Caco-2 (cell line): ENCODE data around the gene DUSP3. TPM values are rescaled to one million over a fixed set of nuclear protein-coding genes. Genes with fewer than 3 reads are reported as not detected.

Experiments
- BruUV-seq: library from RNA; stranded (reverse); fragments of 400-500 nt; replicated peaks from 2 replicates; lab custom pipeline; 2021; lab: Mats Ljungman, UMichigan
- CTCF ChIA-PET: fragments of 300-600 bp; sonication (Branson Sonifier 250); formaldehyde crosslinking; loops from one replicate; lab custom pipeline; 2022; ENCODE audit warnings: antibody characterized with exemption; lab: Charles Lee
- POLR2A ChIA-PET: fragments of 300-600 bp; sonication (Branson Sonifier 250); formaldehyde crosslinking; loops from one replicate; lab custom pipeline; 2022; ENCODE audit warnings: antibody characterized with exemption; lab: Charles Lee
- DNase-seq, 2 experiments: peaks; one replicate each; pipeline versions ENCODE4 v3.0.0 to v3.0.0-alpha.2; 2020 to 2022
- H3K27me3 ChIP-seq: replicated peaks from 2 replicates; pipeline ENCODE4 v1.6.0; 2011; ENCODE audit warnings: low read length; ENCODE audit not compliant: control insufficient read depth, insufficient read depth
- H3K36me3 ChIP-seq: 2 replicates; pipeline ENCODE4 v1.5.1; 2011; ENCODE audit warnings: low read length; ENCODE audit not compliant: control insufficient read depth, insufficient read depth
- H3K4me1 ChIP-seq: fragments of 250-450 bp; sonication (Bioruptor Pico); 2 replicates; pipeline ENCODE4 v1.5.1; 2020; ENCODE audit warnings: mild to moderate bottlenecking
- H3K4me3 ChIP-seq: 2 replicates; pipeline ENCODE4 v1.5.1; 2011; ENCODE audit warnings: low read depth, mild to moderate bottlenecking, control low read depth, low read length
- H3K9me3 ChIP-seq: fragments of 250-450 bp; sonication (Bioruptor Pico); 2 replicates; pipeline ENCODE4 v1.5.1; 2020; ENCODE audit warnings: mild to moderate bottlenecking, moderate library complexity
- H3K27ac Mint-ChIP-seq: one replicate; pipeline ENCODE4 v1.8.0; 2022; ENCODE audit warnings: mixed read lengths; ENCODE audit not compliant: unreplicated experiment
- H3K27me3 Mint-ChIP-seq: one replicate; pipeline ENCODE4 v1.8.0; 2022; ENCODE audit warnings: mixed read lengths; ENCODE audit not compliant: insufficient read depth, unreplicated experiment
- H3K36me3 Mint-ChIP-seq: one replicate; pipeline ENCODE4 v1.8.0; 2022; ENCODE audit warnings: mild to moderate bottlenecking, mixed read lengths; ENCODE audit not compliant: insufficient read depth, unreplicated experiment
- H3K4me1 Mint-ChIP-seq: one replicate; pipeline ENCODE4 v1.8.0; 2022; ENCODE audit warnings: low read depth, mixed read lengths; ENCODE audit not compliant: unreplicated experiment
- H3K4me3 Mint-ChIP-seq: one replicate; pipeline ENCODE4 v1.8.0; 2022; ENCODE audit warnings: mild to moderate bottlenecking, moderate library complexity, mixed read lengths; ENCODE audit not compliant: unreplicated experiment
- H3K9me3 Mint-ChIP-seq: one replicate; pipeline ENCODE4 v1.8.0; 2022; ENCODE audit warnings: mixed read lengths; ENCODE audit not compliant: unreplicated experiment
- intact Hi-C: fragments of 100-400 bp; cut with micrococcal nuclease; formaldehyde crosslinking; loops from one replicate; pipeline ENCODE4 v1.10.0; 2022; ENCODE audit not compliant: unreplicated experiment
- total RNA-seq: library from RNA; stranded (reverse); gene quantifications from 2 replicates; pipeline ENCODE4 v1.2.3, GENCODE V29; 2022
- TF ChIP-seq, protein P1 (sequence below), 2 experiments: fragments of 200-600 bp in 1 of 2; IDR thresholded peaks; 1 replicate in 1 of 2; 2 replicates in 1 of 2; pipeline versions ENCODE4 v1.5.1 to v1.8.0; 2011 to 2022; ENCODE audit warnings: antibody characterized with exemption in 1 of 2, control low read depth in 1 of 2, inconsistent platforms in 1 of 2, low read depth in 1 of 2, low read length in 1 of 2, mild to moderate bottlenecking in 1 of 2, moderate library complexity in 1 of 2; ENCODE audit not compliant: insufficient read depth in 1 of 2, severe bottlenecking in 1 of 2, unreplicated experiment in 1 of 2

The DUSP3 gene
- total RNA-seq, 1 experiment from 2014 or later: 86.3 TPM

GRCh38 chr17:43817826-43818225 is 39.0 kb upstream of the DUSP3 start:
- no peak overlapping the region for H3K27ac Mint-ChIP-seq
- no peaks in the 10 kb centered on the region for H3K27me3 Mint-ChIP-seq
- intact Hi-C loops: no loop called here
- ChIA-PET CTCF (interaction anchor here (0.6 to 2.3 kb wide), 3 partner anchors 28 to 120 kb away, joined by 5 to 13 read pairs (median 11); no protein-coding TSS in a partner anchor), POLR2A (interaction anchor here (0.6 kb wide), 1 partner anchor 400 kb away, joined by 3 read pairs; no protein-coding TSS in a partner anchor)
- H3K4me1 Mint-ChIP-seq: peaks cover 8% of the 10 kb centered on the region
- H3K9me3 Mint-ChIP-seq: no peaks in the 10 kb centered on the region
- Histone ChIP-seq H3K27me3 (no peaks in the 10 kb centered on the region), H3K36me3 (no peaks in the 10 kb centered on the region), H3K4me1 (peaks cover 6% of the 10 kb centered on the region; the same call in 1 of the 2 replicates), H3K9me3 (no peaks in the 10 kb centered on the region), H3K4me3 (no peak overlapping the region)
- BruUV-seq: no TSS peak
- TF ChIP-seq, protein P1, sequence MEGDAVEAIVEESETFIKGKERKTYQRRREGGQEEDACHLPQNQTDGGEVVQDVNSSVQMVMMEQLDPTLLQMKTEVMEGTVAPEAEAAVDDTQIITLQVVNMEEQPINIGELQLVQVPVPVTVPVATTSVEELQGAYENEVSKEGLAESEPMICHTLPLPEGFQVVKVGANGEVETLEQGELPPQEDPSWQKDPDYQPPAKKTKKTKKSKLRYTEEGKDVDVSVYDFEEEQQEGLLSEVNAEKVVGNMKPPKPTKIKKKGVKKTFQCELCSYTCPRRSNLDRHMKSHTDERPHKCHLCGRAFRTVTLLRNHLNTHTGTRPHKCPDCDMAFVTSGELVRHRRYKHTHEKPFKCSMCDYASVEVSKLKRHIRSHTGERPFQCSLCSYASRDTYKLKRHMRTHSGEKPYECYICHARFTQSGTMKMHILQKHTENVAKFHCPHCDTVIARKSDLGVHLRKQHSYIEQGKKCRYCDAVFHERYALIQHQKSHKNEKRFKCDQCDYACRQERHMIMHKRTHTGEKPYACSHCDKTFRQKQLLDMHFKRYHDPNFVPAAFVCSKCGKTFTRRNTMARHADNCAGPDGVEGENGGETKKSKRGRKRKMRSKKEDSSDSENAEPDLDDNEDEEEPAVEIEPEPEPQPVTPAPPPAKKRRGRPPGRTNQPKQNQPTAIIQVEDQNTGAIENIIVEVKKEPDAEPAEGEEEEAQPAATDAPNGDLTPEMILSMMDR (IDR thresholded peaks at IDR 0.05; ENCODE audit: insufficient read depth in 1 of 2, low read depth in 1 of 2, low read length in 1 of 2, severe bottlenecking in 1 of 2, unreplicated experiment in 1 of 2): no peak
- H3K36me3 Mint-ChIP-seq: no peaks in the 10 kb centered on the region
- DNase-seq: no peak
- no peak overlapping the region for H3K4me3 Mint-ChIP-seq

DNA sequence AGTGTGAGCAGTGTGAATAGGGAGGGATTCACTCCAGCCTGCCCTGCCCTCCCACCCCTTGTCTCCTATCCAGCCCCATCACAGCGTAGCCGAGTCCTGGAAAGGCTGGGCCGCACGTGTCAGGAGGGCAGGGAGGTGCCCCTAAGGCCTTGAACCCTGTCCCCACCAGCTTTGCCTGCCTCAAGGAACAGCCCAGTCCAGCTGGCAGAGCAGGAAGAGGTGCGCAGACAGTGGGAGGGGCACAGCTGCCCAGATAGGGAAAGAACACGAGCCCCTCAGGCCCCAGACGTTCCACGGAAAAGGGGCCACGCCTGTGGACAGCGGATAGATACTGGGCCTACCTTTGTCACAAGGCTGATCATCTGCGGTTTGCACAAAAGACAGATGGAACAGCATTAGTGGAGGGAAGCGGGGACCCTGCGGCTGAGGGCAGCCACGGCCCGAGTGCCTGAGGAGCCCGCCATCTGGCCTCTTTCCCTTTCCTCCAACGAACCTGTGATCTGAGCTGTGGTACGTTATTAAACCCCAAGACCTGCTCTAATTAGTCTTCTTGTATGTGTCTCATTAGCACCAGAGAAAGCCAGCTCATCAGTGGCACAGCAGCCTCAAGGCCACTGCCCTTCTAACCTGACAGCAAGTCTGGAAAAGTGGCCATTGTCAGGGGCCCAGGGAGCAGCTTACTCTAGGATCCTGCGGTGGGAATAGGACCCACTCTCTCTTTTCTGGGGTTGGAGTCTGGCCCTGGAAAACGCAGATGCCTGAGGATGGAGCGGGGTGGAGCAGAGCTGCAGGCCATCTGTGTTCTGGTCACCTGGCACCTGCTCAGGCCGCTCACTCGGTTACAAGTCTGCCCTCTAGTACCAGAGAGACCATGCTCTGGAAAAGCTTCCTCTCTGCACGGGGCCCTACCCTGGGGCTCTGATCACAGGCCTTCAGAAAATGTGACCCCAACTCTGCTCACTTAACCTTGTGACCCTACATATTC is 37.9 kb upstream of the DUSP3 start:
- no peaks in the 10 kb centered on the region for H3K36me3 Mint-ChIP-seq
- H3K9me3 Mint-ChIP-seq: no peaks in the 10 kb centered on the region
- H3K4me1 Mint-ChIP-seq: peaks cover 8% of the 10 kb centered on the region
- TF ChIP-seq, protein P1 (IDR thresholded peaks at IDR 0.05; ENCODE audit: insufficient read depth in 1 of 2, low read depth in 1 of 2, low read length in 1 of 2, severe bottlenecking in 1 of 2, unreplicated experiment in 1 of 2): no peak
- no TSS peak for BruUV-seq
- intact Hi-C loops: no loop called here
- no peak overlapping the region for H3K4me3 ChIP-seq
- H3K36me3 ChIP-seq: no peaks in the 10 kb centered on the region
- no peak overlapping the region for H3K4me3 Mint-ChIP-seq
- no peak for DNase-seq
- H3K9me3 ChIP-seq: no peaks in the 10 kb centered on the region
- H3K4me1 ChIP-seq: peaks cover 6% of the 10 kb centered on the region; the same call in 1 of the 2 replicates
- H3K27me3 ChIP-seq: no peaks in the 10 kb centered on the region
- H3K27ac Mint-ChIP-seq: no peak overlapping the region
- H3K27me3 Mint-ChIP-seq: no peaks in the 10 kb centered on the region
- CTCF ChIA-PET: interaction anchor here (0.6 to 0.9 kb wide), 2 partner anchors 25 to 29 kb away, joined by 3 read pairs; no protein-coding TSS in a partner anchor
- POLR2A ChIA-PET: interaction anchor here (0.6 kb wide), 1 partner anchor 350 kb away, joined by 3 read pairs; no protein-coding TSS in a partner anchor

- Histone ChIP-seq H3K4me3 (no peak overlapping the region), H3K27me3 (no peaks in the 10 kb centered on the region), H3K9me3 (no peaks in the 10 kb centered on the region), H3K36me3 (no peaks in the 10 kb centered on the region), H3K4me1 (peaks cover 6% of the 10 kb centered on the region; the same call in 1 of the 2 replicates)
- H3K27ac Mint-ChIP-seq: peak overlapping the region; percentile 12
- intact Hi-C loops: no loop called here
- ChIA-PET CTCF (interaction anchor here (1.1 to 1.2 kb wide), 3 partner anchors 17 to 31 kb away, joined by 3 to 8 read pairs (median 3); partner anchors contain the start of gene MPP3), POLR2A (no interaction called here)
- no peak overlapping the region for H3K4me3 Mint-ChIP-seq
- no peaks in the 10 kb centered on the region for H3K27me3 Mint-ChIP-seq
- no TSS peak for BruUV-seq
- TF ChIP-seq, protein P1 (IDR thresholded peaks at IDR 0.05; ENCODE audit: insufficient read depth in 1 of 2, low read depth in 1 of 2, low read length in 1 of 2, severe bottlenecking in 1 of 2, unreplicated experiment in 1 of 2): no peak
- H3K9me3 Mint-ChIP-seq: no peaks in the 10 kb centered on the region
- no peaks in the 10 kb centered on the region for H3K36me3 Mint-ChIP-seq
- peaks cover 8% of the 10 kb centered on the region for H3K4me1 Mint-ChIP-seq
- no peak for DNase-seq
Observed at GRCh38 chr17:43814714-43815113, 35.9 kb upstream of the DUSP3 start.
